Activated naive CD8-positive, alpha-beta T cell treated with anti-CD3 and anti-CD28 coated beads, Interleukin-2, amount 10 ng/mL, durations not matched to agents 7 days and 5 days (primary cell): Measurements from ENCODE around the gene FYCO1. TPM values are rescaled to one million over a fixed set of nuclear protein-coding genes. Genes with fewer than 3 reads are reported as not detected.

Experiments used
- ATAC-seq: fragments of 150-1000 bp; cut with Tn5 transposase; one replicate; pipeline ENCODE4 v1.10.0; 2021; ENCODE audit warnings: low read depth, moderate library complexity
- POLR2A ChIA-PET: fragments of 350-600 bp; sonication (Branson Sonifier 250); formaldehyde crosslinking; loops from one replicate; lab custom pipeline; 2021; ENCODE audit warnings: antibody characterized with exemption; lab: Charles Lee
- DNase-seq: peaks from one replicate; pipeline ENCODE4 v3.0.0; 2021
- H3K27ac Mint-ChIP-seq: one replicate; pipeline ENCODE4 v1.8.0; 2022; ENCODE audit warnings: mild to moderate bottlenecking, mixed read lengths
- H3K27me3 Mint-ChIP-seq: one replicate; pipeline ENCODE4 v1.8.0; 2022; ENCODE audit warnings: mild to moderate bottlenecking, moderate library complexity, mixed read lengths
- H3K36me3 Mint-ChIP-seq: one replicate; pipeline ENCODE4 v1.8.0; 2021; ENCODE audit warnings: mild to moderate bottlenecking, mixed read lengths
- H3K4me1 Mint-ChIP-seq: one replicate; pipeline ENCODE4 v1.8.0; 2021; ENCODE audit warnings: mixed read lengths
- H3K4me3 Mint-ChIP-seq: one replicate; pipeline ENCODE4 v1.8.0; 2022; ENCODE audit warnings: mild to moderate bottlenecking, moderate library complexity, mixed read lengths
- H3K9me3 Mint-ChIP-seq: one replicate; pipeline ENCODE4 v1.8.0; 2021; ENCODE audit warnings: mixed read lengths
- total RNA-seq, 2 experiments: library from RNA; stranded (reverse); gene quantifications; one replicate each; pipeline ENCODE4 v1.2.3, GENCODE V29; 2021

The FYCO1 gene
- total RNA-seq, 2 experiments from 2014 or later, result 37.9 to 39.1 TPM

- Mint-ChIP-seq H3K9me3 (no peaks in the 10 kb centered on the region), H3K27ac (no peak overlapping the region), H3K4me3 (no peak overlapping the region)
Measured at GRCh38 chr3:45940004-45940780, 55.4 kb downstream of the FYCO1 start.

GRCh38 chr3:45939341-45939771 lies 56.3 kb downstream of the FYCO1 start:
- ATAC-seq (no peak), DNase-seq (no peak)
- Mint-ChIP-seq H3K27ac (peak overlapping the region; percentile 63), H3K36me3 (peaks cover 54% of the 10 kb centered on the region), H3K27me3 (no peaks in the 10 kb centered on the region), H3K4me1 (peaks cover 49% of the 10 kb centered on the region), H3K4me3 (no peak overlapping the region), H3K9me3 (no peaks in the 10 kb centered on the region)
- POLR2A ChIA-PET, result interaction anchor here (0.9 to 1.7 kb wide), 8 partner anchors 11 to 137 kb away, joined by 3 to 14 read pairs (median 4); partner anchors contain the start of gene FYCO1

More at GRCh38 chr3:45940004-45940780, 55.4 kb downstream of the FYCO1 start:
- H3K4me1 Mint-ChIP-seq, result peaks cover 57% of the 10 kb centered on the region
- no peak for ATAC-seq
- no peak for DNase-seq
- peaks cover 51% of the 10 kb centered on the region for H3K36me3 Mint-ChIP-seq
- POLR2A ChIA-PET, result interaction anchor here (0.7 to 1.8 kb wide), 3 partner anchors 10 to 137 kb away, joined by 3 to 11 read pairs (median 4); partner anchors contain the start of gene FYCO1
- H3K27me3 Mint-ChIP-seq, result no peaks in the 10 kb centered on the region

- peak overlapping the region; percentile 63 for H3K27ac Mint-ChIP-seq
- POLR2A ChIA-PET, result interaction anchor here (0.9 to 1.7 kb wide), 8 partner anchors 12 to 138 kb away, joined by 3 to 14 read pairs (median 4); partner anchors contain the start of gene FYCO1
- ATAC-seq, result peak; percentile 67
- no peaks in the 10 kb centered on the region for H3K27me3 Mint-ChIP-seq
- H3K36me3 Mint-ChIP-seq, result peaks cover 57% of the 10 kb centered on the region
- no peak overlapping the region for H3K4me3 Mint-ChIP-seq
- no peaks in the 10 kb centered on the region for H3K9me3 Mint-ChIP-seq
- peaks cover 47% of the 10 kb centered on the region for H3K4me1 Mint-ChIP-seq
- peak; percentile 72 for DNase-seq
Measured at GRCh38 chr3:45938864-45939263, 56.8 kb downstream of the FYCO1 start.

- ATAC-seq (no peak), DNase-seq (no peak)
- H3K4me1 Mint-ChIP-seq, result peaks cover 40% of the 10 kb centered on the region
- no peak overlapping the region for H3K4me3 Mint-ChIP-seq
- peak overlapping the region; percentile 44 for H3K27ac Mint-ChIP-seq
- peaks cover 59% of the 10 kb centered on the region for H3K36me3 Mint-ChIP-seq
- POLR2A ChIA-PET, result interaction anchor here (1.0 to 1.7 kb wide), 5 partner anchors 38 to 138 kb away, joined by 3 to 14 read pairs (median 4); partner anchors contain the start of gene FYCO1
- no peaks in the 10 kb centered on the region for H3K9me3 Mint-ChIP-seq
- H3K27me3 Mint-ChIP-seq, result no peaks in the 10 kb centered on the region
Measured at GRCh38 chr3:45938043-45938435, 57.6 kb downstream of the FYCO1 start.

- Mint-ChIP-seq H3K27ac (peak overlapping the region; percentile 29), H3K9me3 (no peaks in the 10 kb centered on the region), H3K4me3 (no peak overlapping the region), H3K4me1 (peaks cover 34% of the 10 kb centered on the region), H3K36me3 (peaks cover 57% of the 10 kb centered on the region), H3K27me3 (no peaks in the 10 kb centered on the region)
- POLR2A ChIA-PET, result no interaction called here
- DNase-seq, result no peak
- ATAC-seq, result no peak
Measured at GRCh38 chr3:45937206-45938042, 58.2 kb downstream of the FYCO1 start.

GRCh38 chr3:45936261-45936660 lies 59.4 kb downstream of the FYCO1 start:
- Mint-ChIP-seq H3K4me3 (no peak overlapping the region), H3K27ac (no peak overlapping the region), H3K36me3 (peaks cover 48% of the 10 kb centered on the region), H3K27me3 (no peaks in the 10 kb centered on the region), H3K4me1 (peaks cover 28% of the 10 kb centered on the region), H3K9me3 (no peaks in the 10 kb centered on the region)
- DNase-seq (no peak), ATAC-seq (no peak)
- POLR2A ChIA-PET, result no interaction called here

- no peaks in the 10 kb centered on the region for H3K27me3 Mint-ChIP-seq
- H3K27ac Mint-ChIP-seq, result no peak overlapping the region
- no peaks in the 10 kb centered on the region for H3K9me3 Mint-ChIP-seq
- POLR2A ChIA-PET, result no interaction called here
- H3K4me1 Mint-ChIP-seq, result peaks cover 10% of the 10 kb centered on the region
- peaks cover 48% of the 10 kb centered on the region for H3K36me3 Mint-ChIP-seq
- no peak for DNase-seq
- ATAC-seq, result no peak
- no peak overlapping the region for H3K4me3 Mint-ChIP-seq
Measured at GRCh38 chr3:45933591-45933990, 62.0 kb downstream of the FYCO1 start.

- Mint-ChIP-seq H3K27ac (no peak overlapping the region), H3K4me3 (no peak overlapping the region), H3K4me1 (peaks cover 4% of the 10 kb centered on the region), H3K27me3 (no peaks in the 10 kb centered on the region), H3K36me3 (peaks cover 51% of the 10 kb centered on the region), H3K9me3 (no peaks in the 10 kb centered on the region)
- POLR2A ChIA-PET, result no interaction called here
- no peak for ATAC-seq
- no peak for DNase-seq
Measured at GRCh38 chr3:45932112-45932511, 63.5 kb downstream of the FYCO1 start.

GRCh38 chr3:45931496-45931895 lies 64.1 kb downstream of the FYCO1 start:
- Mint-ChIP-seq H3K4me3 (no peak overlapping the region), H3K4me1 (peaks cover 3% of the 10 kb centered on the region), H3K36me3 (peaks cover 52% of the 10 kb centered on the region), H3K27me3 (no peaks in the 10 kb centered on the region), H3K9me3 (no peaks in the 10 kb centered on the region), H3K27ac (no peak overlapping the region)
- DNase-seq (no peak), ATAC-seq (no peak)
- POLR2A ChIA-PET, result no interaction called here

- Mint-ChIP-seq H3K4me1 (peaks cover 3% of the 10 kb centered on the region), H3K27me3 (no peaks in the 10 kb centered on the region), H3K4me3 (no peak overlapping the region), H3K27ac (no peak overlapping the region), H3K9me3 (no peaks in the 10 kb centered on the region), H3K36me3 (peaks cover 41% of the 10 kb centered on the region)
- peak; percentile 77 for DNase-seq
- peak; percentile 90 for ATAC-seq
- POLR2A ChIA-PET, result interaction anchor here (0.8 kb wide), 1 partner anchor 37 kb away, joined by 3 read pairs; no protein-coding TSS in a partner anchor
Measured at GRCh38 chr3:45929042-45929679, 66.5 kb downstream of the FYCO1 start.

GRCh38 chr3:45927881-45928280 lies 67.7 kb downstream of the FYCO1 start:
- no peak for ATAC-seq
- POLR2A ChIA-PET, result no interaction called here
- no peak for DNase-seq
- H3K9me3 Mint-ChIP-seq, result no peaks in the 10 kb centered on the region
- peaks cover 43% of the 10 kb centered on the region for H3K36me3 Mint-ChIP-seq
- no peaks in the 10 kb centered on the region for H3K27me3 Mint-ChIP-seq
- H3K4me3 Mint-ChIP-seq, result no peak overlapping the region
- no peak overlapping the region for H3K27ac Mint-ChIP-seq
- peaks cover 5% of the 10 kb centered on the region for H3K4me1 Mint-ChIP-seq

- no peak overlapping the region for H3K4me3 Mint-ChIP-seq
- DNase-seq (no peak), ATAC-seq (no peak)
- H3K9me3 Mint-ChIP-seq, result no peaks in the 10 kb centered on the region
- H3K27me3 Mint-ChIP-seq, result no peaks in the 10 kb centered on the region
- POLR2A ChIA-PET, result interaction anchor here (0.5 kb wide), 1 partner anchor 264 kb away, joined by 5 read pairs; no protein-coding TSS in a partner anchor
- no peak overlapping the region for H3K27ac Mint-ChIP-seq
- H3K4me1 Mint-ChIP-seq, result peaks cover 9% of the 10 kb centered on the region
- peaks cover 45% of the 10 kb centered on the region for H3K36me3 Mint-ChIP-seq
Measured at GRCh38 chr3:45923755-45924154, 71.9 kb downstream of the FYCO1 start.
